Type B pancreatic cell (in vitro differentiated cells): Measurements from ENCODE around the gene IL1R1. TPM values are rescaled to one million over a fixed set of nuclear protein-coding genes. Genes with fewer than 3 reads are reported as not detected.

Source experiments
- DNase-seq: peaks from one replicate; pipeline ENCODE4 v3.0.0; 2021; ENCODE audit warnings: mixed read lengths; ENCODE audit not compliant: unreplicated experiment; ENCODE audit errors: extremely low spot score
- H3K27ac Mint-ChIP-seq: 2 replicates; pipeline ENCODE4 v1.8.0; 2021; ENCODE audit warnings: mild to moderate bottlenecking, mixed read lengths
- H3K27me3 Mint-ChIP-seq: 2 replicates; pipeline ENCODE4 v1.8.0; 2021; ENCODE audit warnings: mixed read lengths
- H3K36me3 Mint-ChIP-seq: 2 replicates; pipeline ENCODE4 v1.8.0; 2021; ENCODE audit warnings: mixed read lengths
- H3K4me1 Mint-ChIP-seq: one replicate; pipeline ENCODE4 v1.8.0; 2021; ENCODE audit warnings: mixed read lengths; ENCODE audit not compliant: unreplicated experiment
- H3K4me3 Mint-ChIP-seq: 2 replicates; pipeline ENCODE4 v1.8.0; 2021; ENCODE audit warnings: mild to moderate bottlenecking, mixed read lengths
- H3K9me3 Mint-ChIP-seq: 2 replicates; pipeline ENCODE4 v1.8.0; 2021; ENCODE audit warnings: mixed read lengths
- long read RNA-seq: library from polyadenylated mRNA; unstranded; transcript quantifications from one replicate; pipeline ENCODE4 v2.0.0, GENCODE V29; 2020
- total RNA-seq: library from RNA; stranded (reverse); gene quantifications from 2 replicates; pipeline ENCODE4 v1.2.1, GENCODE V29; 2021; ENCODE audit warnings: low replicate concordance
- TF ChIP-seq, protein P1 (sequence below): fragments of 200-600 bp; sonication (generic); conservative IDR thresholded peaks from 2 replicates; pipeline ENCODE4 v1.5.0; 2021; ENCODE audit warnings: antibody characterized with exemption, mild to moderate bottlenecking

IL1R1 gene, protein sequence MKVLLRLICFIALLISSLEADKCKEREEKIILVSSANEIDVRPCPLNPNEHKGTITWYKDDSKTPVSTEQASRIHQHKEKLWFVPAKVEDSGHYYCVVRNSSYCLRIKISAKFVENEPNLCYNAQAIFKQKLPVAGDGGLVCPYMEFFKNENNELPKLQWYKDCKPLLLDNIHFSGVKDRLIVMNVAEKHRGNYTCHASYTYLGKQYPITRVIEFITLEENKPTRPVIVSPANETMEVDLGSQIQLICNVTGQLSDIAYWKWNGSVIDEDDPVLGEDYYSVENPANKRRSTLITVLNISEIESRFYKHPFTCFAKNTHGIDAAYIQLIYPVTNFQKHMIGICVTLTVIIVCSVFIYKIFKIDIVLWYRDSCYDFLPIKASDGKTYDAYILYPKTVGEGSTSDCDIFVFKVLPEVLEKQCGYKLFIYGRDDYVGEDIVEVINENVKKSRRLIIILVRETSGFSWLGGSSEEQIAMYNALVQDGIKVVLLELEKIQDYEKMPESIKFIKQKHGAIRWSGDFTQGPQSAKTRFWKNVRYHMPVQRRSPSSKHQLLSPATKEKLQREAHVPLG
- 15.8 and 31.7 TPM in 2 replicates for total RNA-seq
- long read RNA-seq, partial matches to known transcripts = 23 of 26 reads
- long read RNA-seq, other reads (novel, unspliced or antisense) = 1 of 26 reads

DNA sequence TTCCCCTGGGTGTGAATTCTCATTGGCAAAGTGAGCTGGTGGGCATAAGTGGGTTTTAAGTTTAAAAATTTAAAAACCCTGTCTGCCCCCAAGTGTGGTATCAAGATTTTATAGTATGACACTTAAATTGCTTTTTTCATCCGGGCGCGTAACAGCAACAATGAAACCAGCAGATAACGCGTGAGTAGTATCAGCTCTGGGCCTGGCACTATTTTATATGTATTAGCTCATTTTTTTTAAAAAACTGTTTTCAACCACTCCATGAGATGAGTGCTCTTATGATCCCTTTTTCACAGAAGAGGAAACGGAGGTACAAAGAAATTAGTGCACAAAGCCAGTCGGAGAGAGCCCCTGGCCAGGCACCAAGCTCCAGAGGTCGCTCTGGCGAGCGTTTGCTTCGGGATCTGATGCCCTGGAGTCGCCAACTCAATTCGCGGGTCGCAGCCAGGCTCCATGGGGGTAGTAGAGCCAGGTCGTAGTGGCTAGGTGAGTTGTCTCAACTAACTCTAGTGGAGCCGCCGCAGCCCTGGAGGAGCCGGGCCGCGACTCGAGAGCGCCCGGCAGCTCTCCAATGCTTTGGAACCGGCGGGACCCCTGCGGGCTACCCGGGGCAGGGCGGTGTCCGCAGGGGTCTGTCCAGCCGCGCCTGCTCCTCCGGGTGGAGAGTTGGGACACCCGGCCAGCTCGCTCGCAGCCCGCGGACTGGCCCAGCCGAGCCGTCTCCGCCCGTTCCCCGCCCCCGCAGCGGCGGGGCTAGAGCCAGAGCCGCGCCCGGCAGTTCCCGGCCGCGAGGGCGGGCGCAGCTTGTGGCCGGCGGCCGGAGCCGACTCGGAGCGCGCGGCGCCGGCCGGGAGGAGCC is at the start of gene IL1R1:
Gene IL1R1 (plus strand): TSS at position 777 of the 859 bp plus-strand sequence. CDS start 14,979 bp downstream, outside the sequence.
- H3K36me3 Mint-ChIP-seq = peaks cover 11% of the 10 kb centered on the region
- H3K9me3 Mint-ChIP-seq = peaks cover 7% of the 10 kb centered on the region
- H3K4me3 Mint-ChIP-seq = peak within 1 kb of the TSS; percentile 91
- H3K27ac Mint-ChIP-seq = peak within 1 kb of the TSS; percentile 87
- H3K27me3 Mint-ChIP-seq = no peaks in the 10 kb centered on the region
- DNase-seq = peak; percentile 75
- peaks cover 17% of the 10 kb centered on the region for H3K4me1 Mint-ChIP-seq
- TF ChIP-seq, protein P1, sequence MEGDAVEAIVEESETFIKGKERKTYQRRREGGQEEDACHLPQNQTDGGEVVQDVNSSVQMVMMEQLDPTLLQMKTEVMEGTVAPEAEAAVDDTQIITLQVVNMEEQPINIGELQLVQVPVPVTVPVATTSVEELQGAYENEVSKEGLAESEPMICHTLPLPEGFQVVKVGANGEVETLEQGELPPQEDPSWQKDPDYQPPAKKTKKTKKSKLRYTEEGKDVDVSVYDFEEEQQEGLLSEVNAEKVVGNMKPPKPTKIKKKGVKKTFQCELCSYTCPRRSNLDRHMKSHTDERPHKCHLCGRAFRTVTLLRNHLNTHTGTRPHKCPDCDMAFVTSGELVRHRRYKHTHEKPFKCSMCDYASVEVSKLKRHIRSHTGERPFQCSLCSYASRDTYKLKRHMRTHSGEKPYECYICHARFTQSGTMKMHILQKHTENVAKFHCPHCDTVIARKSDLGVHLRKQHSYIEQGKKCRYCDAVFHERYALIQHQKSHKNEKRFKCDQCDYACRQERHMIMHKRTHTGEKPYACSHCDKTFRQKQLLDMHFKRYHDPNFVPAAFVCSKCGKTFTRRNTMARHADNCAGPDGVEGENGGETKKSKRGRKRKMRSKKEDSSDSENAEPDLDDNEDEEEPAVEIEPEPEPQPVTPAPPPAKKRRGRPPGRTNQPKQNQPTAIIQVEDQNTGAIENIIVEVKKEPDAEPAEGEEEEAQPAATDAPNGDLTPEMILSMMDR = peak; percentile 17

DNA sequence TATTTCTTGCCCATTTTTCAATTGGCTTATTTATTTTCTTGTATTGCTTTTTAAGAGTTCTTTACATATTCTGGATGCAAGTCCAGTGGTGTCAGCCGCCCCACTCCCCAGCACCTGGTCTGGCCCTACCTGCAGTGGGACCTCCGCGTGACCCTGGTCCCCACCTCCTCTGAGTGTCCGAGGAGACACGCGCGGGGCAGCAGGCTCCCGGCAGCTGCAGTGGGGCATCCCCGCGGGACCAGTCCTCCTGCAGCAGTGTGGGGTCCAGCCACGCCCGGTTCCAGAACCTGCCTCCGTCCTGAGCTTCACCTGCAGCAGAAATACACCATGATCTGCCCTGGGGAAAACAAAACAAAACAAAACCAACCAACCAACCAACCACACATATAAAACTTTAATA is 48.9 kb upstream of the IL1R1 start:
- no peak overlapping the region for H3K27ac Mint-ChIP-seq

DNA sequence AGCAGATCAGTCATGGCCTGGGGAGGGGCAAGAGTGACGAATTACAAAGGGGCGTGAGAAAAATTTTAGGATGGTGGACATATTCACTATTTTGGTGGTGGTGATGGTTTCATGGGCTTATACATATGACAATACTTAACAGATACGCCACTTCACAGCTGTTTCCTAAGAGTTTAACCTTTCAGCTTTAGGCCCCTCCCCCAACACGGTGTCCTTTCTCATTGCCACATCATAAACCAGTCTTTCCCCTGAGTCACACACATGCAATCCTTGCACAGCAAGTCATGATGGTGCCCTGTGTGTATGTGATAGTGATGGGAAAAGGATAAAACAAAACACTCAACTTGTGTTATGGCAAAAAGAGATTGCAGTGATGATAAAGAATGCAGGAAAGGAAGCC is 47.6 kb upstream of the IL1R1 start:
- TF ChIP-seq, protein P1 = no peak
- H3K27me3 Mint-ChIP-seq = no peaks in the 10 kb centered on the region

More for the DNA sequence above, 48.9 kb upstream of the IL1R1 start:
- Mint-ChIP-seq H3K36me3 (no peaks in the 10 kb centered on the region), H3K4me3 (no peak overlapping the region), H3K27me3 (no peaks in the 10 kb centered on the region), H3K9me3 (no peaks in the 10 kb centered on the region), H3K4me1 (no peaks in the 10 kb centered on the region)
- TF ChIP-seq, protein P1 = no peak
- DNase-seq = no peak

DNA sequence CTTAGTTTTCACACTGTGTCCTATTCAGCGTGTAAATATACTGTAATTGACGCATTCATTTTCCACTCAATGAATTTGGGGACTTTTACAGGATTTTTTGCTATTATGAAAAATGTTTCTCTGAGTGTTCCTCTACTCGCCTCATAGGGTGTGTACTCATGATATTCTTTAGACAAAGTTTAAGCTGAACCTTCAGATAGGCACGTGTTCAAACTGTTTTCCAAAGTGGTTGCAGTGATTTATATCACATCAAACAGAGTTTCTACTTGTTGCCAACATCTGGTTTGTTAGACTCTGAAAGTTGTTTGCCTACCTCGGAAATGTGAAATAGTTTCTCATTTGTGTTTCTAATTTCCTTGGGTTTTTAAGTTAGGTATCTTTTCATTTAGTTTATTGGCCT is 46.4 kb upstream of the IL1R1 start:
- no peak overlapping the region for H3K4me3 Mint-ChIP-seq
- H3K9me3 Mint-ChIP-seq = no peaks in the 10 kb centered on the region
- no peak overlapping the region for H3K27ac Mint-ChIP-seq
- TF ChIP-seq, protein P1 = no peak
- H3K4me1 Mint-ChIP-seq = peaks cover 7% of the 10 kb centered on the region
- no peaks in the 10 kb centered on the region for H3K36me3 Mint-ChIP-seq
- no peaks in the 10 kb centered on the region for H3K27me3 Mint-ChIP-seq
- DNase-seq = no peak

More for the DNA sequence above, 47.6 kb upstream of the IL1R1 start:
- no peaks in the 10 kb centered on the region for H3K4me1 Mint-ChIP-seq
- no peak overlapping the region for H3K27ac Mint-ChIP-seq
- H3K36me3 Mint-ChIP-seq = no peaks in the 10 kb centered on the region
- no peaks in the 10 kb centered on the region for H3K9me3 Mint-ChIP-seq
- DNase-seq = no peak
- H3K4me3 Mint-ChIP-seq = no peak overlapping the region

DNA sequence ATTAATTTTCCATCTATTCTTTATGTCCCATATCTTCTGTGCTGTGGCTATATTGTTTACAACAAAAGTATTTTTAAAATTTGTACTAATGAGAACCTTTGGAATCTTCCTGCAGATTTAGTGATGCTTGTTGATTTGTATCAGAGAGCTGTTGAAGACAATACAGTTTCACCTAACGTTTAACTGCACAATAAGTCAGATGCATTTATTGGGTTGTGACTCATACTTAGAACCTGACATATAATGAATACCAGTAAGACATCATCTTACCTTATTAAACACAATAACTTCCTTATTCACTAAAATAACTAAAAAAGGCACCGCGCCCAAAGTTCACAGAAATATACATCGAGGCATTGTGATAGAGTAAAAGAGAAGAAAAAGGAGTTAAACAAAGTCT is 43.8 kb upstream of the IL1R1 start:
- peaks cover 8% of the 10 kb centered on the region for H3K4me1 Mint-ChIP-seq
- no peaks in the 10 kb centered on the region for H3K9me3 Mint-ChIP-seq
- H3K36me3 Mint-ChIP-seq = no peaks in the 10 kb centered on the region
- no peak for DNase-seq
- no peaks in the 10 kb centered on the region for H3K27me3 Mint-ChIP-seq
- TF ChIP-seq, protein P1 = no peak
- no peak overlapping the region for H3K4me3 Mint-ChIP-seq
- no peak overlapping the region for H3K27ac Mint-ChIP-seq
